Gastroesophageal sphincter (tissue), 4 donors: Measurements from ENCODE around the gene VEGFA. TPM values are rescaled to one million over a fixed set of nuclear protein-coding genes. Genes with fewer than 3 reads are reported as not detected.
"Not testable (repeated sequence)": the region's sequence is repeated elsewhere in the genome, so short reads cannot be mapped to it uniquely, and the experiment has no call there.

ENCODE experiments used
- ATAC-seq: fragments of 150-250 bp; one replicate; pipeline ENCODE4 v1.9.1; 2016; ENCODE audit warnings: mild to moderate bottlenecking, moderate library complexity
- H3K27ac ChIP-seq, 4 donors: fragments of 200-600 bp; sonication (generic) in 3 of 4; 1 replicate in 3 of 4; 2 replicates in 1 of 4; pipeline ENCODE4 v1.5.1; 2016 to 2019
- H3K27me3 ChIP-seq: fragments of 200-600 bp; sonication (generic); one replicate; pipeline ENCODE4 v1.5.1; 2019
- H3K36me3 ChIP-seq, 2 donors: fragments of 200-600 bp; sonication (generic); one replicate each; pipeline ENCODE4 v1.5.1; 2019; ENCODE audit warnings: control low read depth in 1 of 2
- H3K4me1 ChIP-seq, 3 donors: fragments of 200-600 bp; sonication (generic); 1 replicate in 2 of 3; 2 replicates in 1 of 3; pipeline ENCODE4 v1.5.1; 2016 to 2019; ENCODE audit warnings: control low read depth in 2 of 3
- H3K4me3 ChIP-seq, 2 donors: fragments of 200-600 bp; sonication (generic); one replicate each; pipeline ENCODE4 v1.5.1; 2019; ENCODE audit warnings: mild to moderate bottlenecking in 1 of 2, moderate library complexity in 1 of 2
- H3K9me3 ChIP-seq, 3 donors: fragments of 200-600 bp; sonication (generic); one replicate each; pipeline ENCODE4 v1.5.1; 2017 to 2019; ENCODE audit warnings: control low read depth in 2 of 3
- EP300 ChIP-seq: sonication (generic); formaldehyde crosslinking; IDR thresholded peaks from one replicate; pipeline ENCODE4 v1.6.1; 2017; ENCODE audit warnings: antibody characterized with exemption, mild to moderate bottlenecking
- POLR2A ChIP-seq, 2 donors: fragments of 450-650 bp; IDR thresholded peaks; one replicate each; pipeline ENCODE4 v1.6.1; 2017; ENCODE audit warnings: antibody characterized with exemption in 2 of 2, mild to moderate bottlenecking in 2 of 2, moderate library complexity in 1 of 2
- POLR2AphosphoS5 ChIP-seq: sonication (generic); formaldehyde crosslinking; IDR thresholded peaks from one replicate; pipeline ENCODE4 v1.6.1; 2017; ENCODE audit warnings: antibody characterized with exemption
- WGBS, 2 donors: methylation state at CpG; one replicate each; pipeline ENCODE4 v1.1.5; 2018; ENCODE audit warnings: low coverage in 1 of 2; 5-methylcytosine and 5-hydroxymethylcytosine counted together
- total RNA-seq, 4 donors: library from RNA; depleted of rRNA; stranded (reverse); fragments of >200 nt; gene quantifications; one replicate each; pipeline ENCODE4 v1.1.0, GENCODE V29; 2016
- TF ChIP-seq, protein P1 (sequence below), 4 experiments: fragments of 200-600 bp in 2 of 4; fragments of 450-650 bp in 2 of 4; sonication (generic) in 1 of 4; IDR thresholded peaks; one replicate each; pipeline ENCODE4 v1.5.1; 2017 to 2019; ENCODE audit warnings: antibody characterized with exemption in 4 of 4, mild to moderate bottlenecking in 2 of 4, moderate library complexity in 2 of 4

The VEGFA gene
- total RNA-seq, 4 donors from 2014 or later = 32.2 to 66.2 (median 40.1) TPM

DNA sequence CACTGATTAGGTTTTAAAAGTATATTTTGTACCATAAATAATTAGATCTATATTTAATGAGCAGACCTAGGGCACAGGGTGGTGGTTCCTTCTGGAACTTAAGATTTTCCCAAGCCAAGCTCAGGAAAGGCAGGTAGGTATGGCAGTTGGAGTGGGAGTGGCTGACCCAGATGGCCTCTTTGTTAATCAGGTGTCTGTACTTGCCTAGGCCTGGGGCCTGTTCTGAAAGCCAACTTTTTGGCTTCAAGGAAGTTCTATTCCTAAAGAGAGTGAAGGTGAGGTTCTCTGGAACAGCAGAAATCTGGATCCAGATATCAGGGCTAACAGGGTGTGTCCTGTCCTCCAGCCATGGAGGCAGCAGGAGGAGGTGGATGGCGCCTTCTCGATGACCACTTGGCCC lies 44.9 kb downstream of the VEGFA start:
- ATAC-seq = no peak
- peaks cover 0 to 3% (median 0%) of the 10 kb centered on the region in 3 donors for H3K4me1 ChIP-seq
- H3K27me3 ChIP-seq = no peaks in the 10 kb centered on the region
- H3K9me3 ChIP-seq = no peaks in the 10 kb centered on the region
- no peak overlapping the region for H3K4me3 ChIP-seq
- no peak overlapping the region for H3K27ac ChIP-seq
- no peaks in the 10 kb centered on the region for H3K36me3 ChIP-seq
- WGBS, 2 donors = 0% methylated on average over 1 of the region's 2 CpGs
- TF ChIP-seq POLR2AphosphoS5 = no peak
- TF ChIP-seq EP300 = no peak
- TF ChIP-seq, protein P1, sequence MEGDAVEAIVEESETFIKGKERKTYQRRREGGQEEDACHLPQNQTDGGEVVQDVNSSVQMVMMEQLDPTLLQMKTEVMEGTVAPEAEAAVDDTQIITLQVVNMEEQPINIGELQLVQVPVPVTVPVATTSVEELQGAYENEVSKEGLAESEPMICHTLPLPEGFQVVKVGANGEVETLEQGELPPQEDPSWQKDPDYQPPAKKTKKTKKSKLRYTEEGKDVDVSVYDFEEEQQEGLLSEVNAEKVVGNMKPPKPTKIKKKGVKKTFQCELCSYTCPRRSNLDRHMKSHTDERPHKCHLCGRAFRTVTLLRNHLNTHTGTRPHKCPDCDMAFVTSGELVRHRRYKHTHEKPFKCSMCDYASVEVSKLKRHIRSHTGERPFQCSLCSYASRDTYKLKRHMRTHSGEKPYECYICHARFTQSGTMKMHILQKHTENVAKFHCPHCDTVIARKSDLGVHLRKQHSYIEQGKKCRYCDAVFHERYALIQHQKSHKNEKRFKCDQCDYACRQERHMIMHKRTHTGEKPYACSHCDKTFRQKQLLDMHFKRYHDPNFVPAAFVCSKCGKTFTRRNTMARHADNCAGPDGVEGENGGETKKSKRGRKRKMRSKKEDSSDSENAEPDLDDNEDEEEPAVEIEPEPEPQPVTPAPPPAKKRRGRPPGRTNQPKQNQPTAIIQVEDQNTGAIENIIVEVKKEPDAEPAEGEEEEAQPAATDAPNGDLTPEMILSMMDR (IDR thresholded peaks at IDR 0.05) = no peak
- TF ChIP-seq POLR2A (IDR thresholded peaks at IDR 0.05) = no peak

GRCh38 chr6:43817192-43817591 lies 47.2 kb downstream of the VEGFA start:
- H3K9me3 ChIP-seq = no peaks in the 10 kb centered on the region
- 46 to 74% methylated on average over 3 to 4 of the region's 4 CpGs for WGBS, 2 donors
- TF ChIP-seq, protein P1 (IDR thresholded peaks at IDR 0.05) = peak in 1 of 4 experiments; percentile 18
- no peak for TF ChIP-seq POLR2AphosphoS5
- no peaks in the 10 kb centered on the region for H3K27me3 ChIP-seq
- H3K27ac ChIP-seq = no peak overlapping the region
- H3K36me3 ChIP-seq = no peaks in the 10 kb centered on the region
- no peak overlapping the region for H3K4me3 ChIP-seq
- peaks cover 0 to 3% (median 0%) of the 10 kb centered on the region in 3 donors for H3K4me1 ChIP-seq
- no peak for ATAC-seq

DNA sequence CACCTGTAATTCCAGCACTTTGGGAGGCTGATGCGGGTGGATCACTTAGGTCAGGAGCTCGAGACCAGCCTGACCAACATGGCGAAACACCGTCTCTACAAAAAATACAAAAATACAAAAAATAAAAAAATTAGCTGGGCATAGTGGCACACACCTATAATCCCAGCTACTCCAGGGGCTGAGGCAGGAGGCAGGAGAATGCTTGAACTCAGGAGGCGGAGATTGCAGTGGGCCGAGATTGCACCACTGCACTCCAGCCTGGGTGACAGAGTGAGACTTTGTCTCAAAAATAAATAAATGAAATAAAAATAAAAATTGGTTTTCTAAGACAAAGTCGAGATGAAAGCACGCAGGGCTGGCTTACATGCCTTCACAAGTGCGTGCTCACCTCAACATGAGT lies 49.0 kb downstream of the VEGFA start:
- not testable (repeated sequence) for H3K9me3 ChIP-seq, H3K4me1 ChIP-seq, H3K27ac ChIP-seq, ATAC-seq, H3K27me3 ChIP-seq, H3K36me3 ChIP-seq, H3K4me3 ChIP-seq
- 90 to 94% methylated on average over 7 of the region's 9 CpGs for WGBS, 2 donors

DNA sequence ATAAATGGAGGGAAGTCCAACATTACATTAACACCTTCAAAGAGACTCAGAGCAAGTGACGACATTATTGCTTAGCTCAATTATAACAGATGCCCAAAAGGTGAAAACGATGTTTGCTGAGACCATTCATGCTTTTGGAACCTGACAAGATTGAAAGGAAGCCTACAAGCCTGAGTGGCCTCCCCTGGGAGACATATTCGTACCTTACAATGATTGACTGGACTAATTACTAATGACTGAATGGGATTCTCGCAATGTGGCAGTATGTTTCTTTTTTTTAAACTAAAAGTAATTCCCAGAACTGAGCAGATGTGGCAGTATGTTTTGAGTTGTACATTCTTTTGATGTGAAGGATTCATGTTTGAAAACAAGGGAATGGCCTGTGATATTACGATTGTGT lies 49.9 kb downstream of the VEGFA start:
- Histone ChIP-seq H3K4me3 (no peak overlapping the region), H3K27ac (no peak overlapping the region), H3K27me3 (no peaks in the 10 kb centered on the region), H3K4me1 (no peaks in the 10 kb centered on the region), H3K9me3 (no peaks in the 10 kb centered on the region), H3K36me3 (no peaks in the 10 kb centered on the region)
- ATAC-seq = no peak
- 70 to 71% methylated on average over 5 of the region's 5 CpGs for WGBS, 2 donors
- no peak for TF ChIP-seq POLR2A (IDR thresholded peaks at IDR 0.05)
- TF ChIP-seq, protein P1 (IDR thresholded peaks at IDR 0.05) = no peak
- TF ChIP-seq EP300 = no peak
- no peak for TF ChIP-seq POLR2AphosphoS5

- Histone ChIP-seq H3K27ac (no peak overlapping the region), H3K4me1 (no peaks in the 10 kb centered on the region), H3K9me3 (no peaks in the 10 kb centered on the region), H3K4me3 (no peak overlapping the region), H3K36me3 (no peaks in the 10 kb centered on the region), H3K27me3 (no peaks in the 10 kb centered on the region)
- no peak for ATAC-seq
- 90% methylated on average over 6 of the region's 6 CpGs; no CpG with 5 or more reads in 1 of the 2 donors for WGBS, 2 donors
- TF ChIP-seq EP300 (no peak), POLR2AphosphoS5 (no peak), POLR2A (IDR thresholded peaks at IDR 0.05) (no peak)
- TF ChIP-seq, protein P1 (IDR thresholded peaks at IDR 0.05) = no peak
These were observed 50.5 kb downstream of the VEGFA start for GRCh38 chr6:43820486-43820885.
